GM12864 (cell line): ENCODE measurements around the gene SIX3.

Source experiments
- DNase-seq: peaks from one replicate; pipeline ENCODE4 v3.0.0-alpha.2; 2011; ENCODE audit warnings: low read depth
- H3K4me3 ChIP-seq: 2 replicates; pipeline ENCODE4 v1.5.1; 2011; ENCODE audit warnings: mild to moderate bottlenecking, low read depth, low read length, control low read depth
- TF ChIP-seq, protein P1 (sequence below): IDR thresholded peaks from 2 replicates; pipeline ENCODE4 v1.5.1; 2011; ENCODE audit warnings: low read depth, mild to moderate bottlenecking, moderate library complexity, low read length, control low read depth, inconsistent platforms; ENCODE audit errors: missing control alignments

The SIX3 gene

DNA sequence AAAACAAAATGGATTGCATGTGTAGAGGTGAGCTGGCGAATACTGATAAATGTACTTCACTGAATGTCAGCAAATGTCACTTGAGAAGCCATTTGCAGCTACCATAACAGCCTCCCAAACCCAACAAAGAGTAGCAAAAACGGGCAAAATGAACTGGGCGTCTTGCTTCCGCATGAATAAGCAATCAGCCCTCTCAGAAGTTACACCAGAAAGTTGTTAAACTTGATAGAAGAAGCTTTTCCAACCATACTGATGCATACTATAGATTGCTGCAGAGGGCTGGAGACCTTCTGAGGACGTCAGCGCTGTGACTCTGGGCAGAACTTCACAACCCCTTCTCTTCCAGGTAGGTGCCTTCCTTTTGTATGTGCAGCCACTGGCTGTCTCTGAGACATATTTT, 18.7 kb upstream of the SIX3 start:
- TF ChIP-seq, protein P1, sequence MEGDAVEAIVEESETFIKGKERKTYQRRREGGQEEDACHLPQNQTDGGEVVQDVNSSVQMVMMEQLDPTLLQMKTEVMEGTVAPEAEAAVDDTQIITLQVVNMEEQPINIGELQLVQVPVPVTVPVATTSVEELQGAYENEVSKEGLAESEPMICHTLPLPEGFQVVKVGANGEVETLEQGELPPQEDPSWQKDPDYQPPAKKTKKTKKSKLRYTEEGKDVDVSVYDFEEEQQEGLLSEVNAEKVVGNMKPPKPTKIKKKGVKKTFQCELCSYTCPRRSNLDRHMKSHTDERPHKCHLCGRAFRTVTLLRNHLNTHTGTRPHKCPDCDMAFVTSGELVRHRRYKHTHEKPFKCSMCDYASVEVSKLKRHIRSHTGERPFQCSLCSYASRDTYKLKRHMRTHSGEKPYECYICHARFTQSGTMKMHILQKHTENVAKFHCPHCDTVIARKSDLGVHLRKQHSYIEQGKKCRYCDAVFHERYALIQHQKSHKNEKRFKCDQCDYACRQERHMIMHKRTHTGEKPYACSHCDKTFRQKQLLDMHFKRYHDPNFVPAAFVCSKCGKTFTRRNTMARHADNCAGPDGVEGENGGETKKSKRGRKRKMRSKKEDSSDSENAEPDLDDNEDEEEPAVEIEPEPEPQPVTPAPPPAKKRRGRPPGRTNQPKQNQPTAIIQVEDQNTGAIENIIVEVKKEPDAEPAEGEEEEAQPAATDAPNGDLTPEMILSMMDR: no peak
- no peak for DNase-seq
- H3K4me3 ChIP-seq: no peak overlapping the region

DNA sequence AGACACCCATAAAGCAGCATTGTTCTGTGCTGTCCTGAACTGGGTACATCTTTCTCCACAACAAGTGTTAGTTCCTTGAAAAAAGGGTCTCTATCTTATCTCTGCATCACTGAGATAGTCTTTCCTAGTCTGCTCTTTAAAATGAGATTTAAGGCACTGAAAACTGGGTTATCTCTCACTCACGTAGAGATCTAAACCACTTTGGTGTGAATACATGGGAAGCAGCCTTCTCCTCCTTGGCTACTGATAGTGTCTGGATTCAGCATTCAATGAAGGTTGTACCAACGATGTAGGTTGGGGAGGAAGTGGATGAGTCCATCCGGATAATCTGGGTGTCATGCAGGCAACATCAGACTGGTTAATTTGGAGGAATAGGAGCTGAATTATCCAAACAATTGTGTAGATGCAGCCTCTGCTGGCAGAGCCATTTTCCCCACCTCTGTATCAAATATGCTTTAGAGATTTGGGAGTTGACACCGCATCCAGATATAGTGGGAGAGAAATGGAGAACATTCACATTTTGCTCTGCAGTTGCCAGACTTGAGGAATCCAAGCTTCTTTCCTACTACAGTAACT, 15.9 kb upstream of the SIX3 start:
- DNase-seq: no peak
- TF ChIP-seq, protein P1: no peak
- no peak overlapping the region for H3K4me3 ChIP-seq

DNA sequence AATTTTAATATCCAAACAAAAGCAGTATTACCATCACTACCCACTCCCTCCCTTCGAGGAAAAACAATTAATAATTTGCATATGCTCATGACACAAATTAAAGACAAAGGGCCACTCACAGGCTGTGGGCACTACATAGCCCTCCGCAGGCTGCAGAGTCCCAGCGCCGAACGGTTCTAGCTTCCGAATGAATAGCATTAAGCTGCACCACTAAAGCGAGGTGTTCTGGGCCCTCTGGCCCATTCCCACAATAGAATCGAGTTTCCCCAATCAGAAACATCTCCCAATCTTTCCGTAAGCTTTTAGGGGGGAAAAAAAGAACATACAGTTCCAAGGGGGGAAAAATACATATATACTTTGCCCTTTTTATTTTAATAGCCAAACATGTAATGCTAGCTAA, 14.5 kb upstream of the SIX3 start:
- no peak for DNase-seq
- TF ChIP-seq, protein P1: no peak
- H3K4me3 ChIP-seq: no peak overlapping the region

DNA sequence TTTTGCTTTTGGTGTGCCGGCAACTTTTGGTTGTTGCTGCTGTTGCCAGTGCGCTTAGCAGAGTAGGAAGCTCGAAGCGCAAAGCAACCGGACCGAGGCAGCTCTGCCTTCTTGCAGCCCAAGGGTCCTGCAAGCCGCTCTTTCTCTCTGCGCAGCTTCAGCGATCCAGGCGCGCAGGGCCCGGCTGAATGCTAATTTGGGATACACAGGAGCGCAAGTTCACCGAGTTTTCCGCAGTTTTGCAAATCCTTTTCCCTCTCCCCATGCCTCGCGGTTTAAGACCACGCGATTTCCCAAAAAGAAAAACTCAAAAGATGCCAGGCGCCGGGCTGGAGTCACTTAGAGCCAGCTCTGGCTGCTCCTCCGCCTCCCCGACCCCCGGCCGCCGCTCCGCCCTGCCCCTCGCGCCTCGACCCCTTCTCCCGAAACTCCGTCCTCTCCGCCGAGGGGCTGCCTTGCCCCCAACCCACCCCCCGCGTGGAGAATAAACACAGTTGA, 13.5 kb upstream of the SIX3 start:
- DNase-seq: no peak
- no peak overlapping the region for H3K4me3 ChIP-seq

DNA sequence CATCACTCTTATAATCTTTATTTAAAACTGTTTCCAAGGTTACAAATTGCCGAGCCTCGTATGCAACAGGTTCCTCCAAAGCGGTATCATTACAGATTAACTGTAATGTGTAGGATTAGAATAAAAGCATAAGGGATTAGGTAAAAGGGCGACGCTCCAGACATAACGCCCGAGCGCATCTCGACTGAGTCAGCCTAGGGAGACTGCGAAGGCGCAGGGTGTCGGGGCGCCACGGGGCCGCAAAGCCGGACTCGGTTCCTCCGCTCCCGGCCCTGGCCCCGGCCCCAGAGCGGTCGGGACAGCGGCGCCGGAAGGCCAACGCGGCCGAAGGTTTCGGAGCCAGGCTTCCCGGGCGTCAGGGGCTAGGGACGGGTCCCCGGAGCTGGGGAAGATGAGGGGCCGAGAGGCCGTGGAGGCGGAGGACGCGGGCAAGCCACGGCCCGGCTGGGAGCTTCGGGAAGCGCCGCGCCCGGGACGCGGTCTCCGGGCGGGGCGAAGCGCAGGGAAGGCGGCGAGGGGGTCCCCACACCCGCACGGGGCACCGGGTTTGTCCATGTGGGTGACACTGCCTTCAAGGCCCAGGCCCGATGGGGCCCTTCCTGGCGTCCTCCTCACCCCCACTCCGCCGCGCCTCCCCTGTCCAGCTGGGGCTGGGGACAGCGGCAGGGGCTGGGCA, 12.9 kb upstream of the SIX3 start:
- TF ChIP-seq, protein P1: no peak
- H3K4me3 ChIP-seq: no peak overlapping the region
- DNase-seq: no peak

More for the DNA sequence above, 13.5 kb upstream of the SIX3 start:
- TF ChIP-seq, protein P1: no peak

DNA sequence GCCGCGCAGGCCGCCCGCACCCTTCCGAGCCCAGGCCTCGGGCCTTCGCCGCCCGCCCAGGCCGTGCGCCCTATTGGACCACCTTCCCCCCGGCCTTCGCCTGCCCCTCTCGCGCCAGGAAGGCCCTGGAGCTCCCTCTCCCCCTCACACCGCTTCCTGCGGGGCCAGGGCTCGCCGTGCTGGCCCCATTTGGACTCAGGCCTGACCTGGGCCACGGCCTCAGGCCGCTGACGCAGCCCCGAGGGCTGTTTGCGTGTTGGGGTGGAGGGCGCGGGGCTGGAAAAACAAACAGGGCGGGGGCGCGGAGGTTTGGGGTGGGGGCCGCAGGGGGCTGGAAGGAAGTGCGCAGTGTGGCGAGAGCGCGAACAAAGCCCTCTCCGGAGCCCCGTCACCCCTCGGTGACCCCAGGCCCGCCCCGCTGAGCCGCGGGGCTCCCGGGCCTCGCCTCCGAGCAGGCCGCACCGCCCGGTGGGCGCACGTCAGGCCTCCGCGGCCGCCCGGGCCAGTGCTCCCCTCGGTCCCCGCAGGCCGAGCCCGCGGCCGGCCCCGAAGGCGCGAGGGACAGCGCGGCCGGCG, 12.3 kb upstream of the SIX3 start:
- no peak overlapping the region for H3K4me3 ChIP-seq
- TF ChIP-seq, protein P1: no peak
- no peak for DNase-seq
